GM12872 (cell line): ENCODE measurements around the gene CSMD2.

Experiments used
- CTCF ChIP-seq: IDR thresholded peaks from 3 replicates; pipeline ENCODE4 v1.5.1; 2011; ENCODE audit warnings: low read depth, mild to moderate bottlenecking, low read length, moderate library complexity; ENCODE audit not compliant: insufficient read depth

The CSMD2 gene

GRCh38 chr1:33508151-33508550 is 656.9 kb downstream of the CSMD2 start:
- no peak for TF ChIP-seq CTCF

DNA sequence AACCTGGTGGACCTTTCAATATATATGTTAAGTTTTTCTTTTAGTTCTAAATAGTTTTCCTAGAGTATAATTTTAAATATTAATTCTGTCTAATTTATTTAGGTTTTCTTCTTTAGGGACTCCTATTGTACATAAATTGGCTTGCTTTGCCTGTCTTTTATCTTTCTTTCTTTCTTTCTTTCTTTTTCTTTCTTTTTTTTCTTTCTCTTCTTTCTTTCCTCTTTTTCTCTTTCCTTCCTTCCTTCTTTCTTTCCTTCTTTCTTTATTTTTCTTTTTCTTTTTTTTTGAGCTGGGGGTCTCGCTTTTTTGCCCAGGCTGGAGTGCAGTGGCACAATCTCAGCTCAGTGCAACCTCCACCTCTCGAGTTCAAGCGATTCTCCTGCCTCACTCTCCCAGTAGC is 657.4 kb downstream of the CSMD2 start:
- TF ChIP-seq CTCF, result no peak

DNA sequence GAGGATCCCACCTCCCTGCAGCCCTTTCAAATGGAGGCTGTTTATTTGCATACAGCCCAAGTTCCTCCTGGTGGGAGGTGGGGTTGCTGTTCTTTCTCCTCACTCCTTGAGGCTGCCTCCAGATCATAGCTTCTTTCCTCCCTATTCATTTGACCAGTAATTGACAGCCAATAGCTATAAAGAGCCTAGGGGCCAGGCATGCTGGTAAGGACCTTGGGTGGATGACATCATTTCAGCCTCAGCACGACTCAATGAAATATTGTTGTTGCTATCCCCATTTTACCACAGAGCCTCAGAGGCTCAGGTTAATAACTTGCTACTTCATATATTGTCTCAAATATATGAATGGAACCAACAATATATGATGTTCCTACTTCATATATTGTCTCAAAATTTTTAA is 661.5 kb downstream of the CSMD2 start:
- TF ChIP-seq CTCF, result no peak

GRCh38 chr1:33502726-33503125 is 662.3 kb downstream of the CSMD2 start:
- no peak for TF ChIP-seq CTCF

- TF ChIP-seq CTCF, result no peak
These were observed 663.3 kb downstream of the CSMD2 start for GRCh38 chr1:33501774-33502173.

- no peak for TF ChIP-seq CTCF
These were observed 663.7 kb downstream of the CSMD2 start for GRCh38 chr1:33501309-33501708.

DNA sequence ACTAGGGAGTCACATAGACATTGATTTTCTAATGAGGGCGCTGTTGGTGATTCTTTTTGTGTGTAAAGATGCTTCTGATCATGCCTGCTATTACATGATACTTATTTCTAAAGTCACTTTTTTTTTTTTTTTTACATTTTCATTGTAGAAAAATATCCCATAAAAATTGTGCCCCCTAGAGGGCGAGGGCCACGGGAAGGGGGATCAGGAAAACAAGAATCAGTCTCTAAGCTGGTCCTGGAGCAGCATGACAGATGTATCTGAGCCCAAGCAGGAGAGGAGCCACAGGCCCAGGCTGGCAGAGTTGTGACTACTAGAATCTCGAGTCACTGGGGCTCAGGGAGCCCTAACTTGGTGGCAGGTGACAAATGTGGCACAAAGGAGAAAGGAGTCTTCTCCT is 664.5 kb downstream of the CSMD2 start:
- no peak for TF ChIP-seq CTCF

DNA sequence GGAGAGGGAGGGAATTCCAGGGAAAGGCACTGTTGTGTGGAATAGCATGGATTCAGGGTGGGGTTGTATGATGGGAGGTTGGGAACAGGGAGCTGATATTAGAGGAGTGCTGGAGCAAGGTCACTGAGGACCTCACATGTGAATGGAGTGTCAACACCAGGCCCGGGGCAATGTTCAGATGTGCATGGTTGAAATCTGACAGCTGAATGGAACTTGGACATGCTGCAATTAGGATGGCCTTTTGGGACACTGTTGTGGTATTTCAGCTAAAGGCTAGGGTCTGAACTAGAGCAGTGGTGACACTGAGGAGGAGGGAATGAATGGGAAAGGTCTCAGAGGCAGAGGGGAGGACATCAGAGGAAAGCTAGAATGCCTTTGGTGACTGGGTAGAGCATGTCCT is 667.6 kb downstream of the CSMD2 start:
- no peak for TF ChIP-seq CTCF
